ENCODE results near the gene NEU4.

GRCh38 chr2:241827394-241827793 lies 18.4 kb downstream of the NEU4 start:
- TF ChIP-seq POLR2A (IDR thresholded peaks at IDR 0.05) (no peak), CTCF (IDR thresholded peaks at IDR 0.05) (no peak), POLR2AphosphoS5 (IDR thresholded peaks at IDR 0.05) (no peak), EP300 (IDR thresholded peaks at IDR 0.05; ENCODE audit: low read depth) (no peak)

Measured in transverse colon (tissue), 4 donors.